A549 (cell line): ENCODE data around the gene SLITRK4. TPM values are rescaled to one million over a fixed set of nuclear protein-coding genes. Genes with fewer than 3 reads are reported as not detected.

Experiments
- ATAC-seq, 2 experiments: fragments of 200-7000 bp in 1 of 2; fragments of >200 bp in 1 of 2; cut with Nextera tagmentation in 1 of 2; cut with Tn5 transposase in 1 of 2; 3 replicates each; pipeline versions ENCODE4 v1.8.0 to v1.9.1; 2018 to 2020; ENCODE audit warnings: mild to moderate bottlenecking in 1 of 2, moderate library complexity in 1 of 2
- CTCF ChIA-PET: fragments of 300-600 bp; sonication (Branson Sonifier 250); formaldehyde crosslinking; extraction: SDS; loops from one replicate; lab custom pipeline; 2021; ENCODE audit warnings: antibody characterized with exemption, inconsistent platforms; lab: Yijun Ruan, JAX
- POLR2A ChIA-PET: fragments of 350-600 bp; formaldehyde crosslinking; extraction: SDS; loops from one replicate; lab custom pipeline; 2021; ENCODE audit warnings: antibody characterized with exemption, inconsistent platforms; lab: Yijun Ruan, JAX
- DNase-seq, 2 experiments: peaks; one replicate each; pipeline versions ENCODE4 v3.0.0 to v3.0.0-alpha.2; 2011 to 2016; ENCODE audit warnings: low read depth in 1 of 2, low spot score in 1 of 2
- FAIRE-seq: peaks from 2 replicates; lab custom pipeline; 2011; peaks lifted over from hg19 to GRCh38; lab: Jason Lieb, UNC
- H3K27ac ChIP-seq, 2 experiments: fragments of >200 bp; sonication (Bioruptor Twin); formaldehyde crosslinking; 3 replicates each; pipeline ENCODE4 v1.5.1; 2016 to 2017
- H3K4me1 ChIP-seq: fragments of >200 bp; sonication (Bioruptor Twin); formaldehyde crosslinking; 3 replicates; pipeline ENCODE4 v1.6.1; 2016
- H3K4me2 ChIP-seq: fragments of >200 bp; sonication (Bioruptor Twin); formaldehyde crosslinking; 3 replicates; pipeline ENCODE4 v1.6.1; 2016
- H3K4me3 ChIP-seq: fragments of >200 bp; sonication (Bioruptor Twin); formaldehyde crosslinking; 3 replicates; pipeline ENCODE4 v1.5.1; 2016
- H3K9me3 ChIP-seq: fragments of >200 bp; sonication (Bioruptor Twin); formaldehyde crosslinking; 3 replicates; pipeline ENCODE4 v1.6.1; 2016
- CBX2 ChIP-seq: fragments of 200-600 bp; sonication (generic); IDR thresholded peaks from 2 replicates; pipeline ENCODE4 v1.6.1; 2016; ENCODE audit warnings: low read depth, mild to moderate bottlenecking, borderline replicate concordance
- CHD4 ChIP-seq: fragments of 200-600 bp; sonication (generic); IDR thresholded peaks from 2 replicates; pipeline ENCODE4 v1.6.1; 2016; ENCODE audit warnings: antibody characterized with exemption, mild to moderate bottlenecking, borderline replicate concordance
- EHF ChIP-seq: fragments of 250-450 bp; sonication (Bioruptor Pico); IDR thresholded peaks from 2 replicates; pipeline ENCODE4 v1.5.0; 2020; ENCODE audit warnings: mild to moderate bottlenecking
- FOSB ChIP-seq: fragments of 250-450 bp; sonication (Bioruptor Pico); IDR thresholded peaks from 2 replicates; pipeline ENCODE4 v1.5.0; 2020; ENCODE audit warnings: mild to moderate bottlenecking, moderate library complexity
- FOXS1 ChIP-seq: fragments of 250-450 bp; sonication (Bioruptor Pico); IDR thresholded peaks from 2 replicates; pipeline ENCODE4 v1.5.0; 2020; ENCODE audit warnings: mild to moderate bottlenecking, moderate library complexity
- GATA3 ChIP-seq: IDR thresholded peaks from 2 replicates; pipeline ENCODE4 v1.6.1; 2012; ENCODE audit warnings: borderline replicate concordance
- HMGXB4 ChIP-seq: fragments of 250-450 bp; sonication (Bioruptor Pico); IDR thresholded peaks from 2 replicates; pipeline ENCODE4 v1.5.0; 2021; ENCODE audit warnings: mild to moderate bottlenecking, moderate library complexity, borderline replicate concordance
- POLR2A ChIP-seq: IDR thresholded peaks from 2 replicates; pipeline ENCODE4 v1.6.1; 2012; ENCODE audit warnings: mild to moderate bottlenecking, low read length
- RAD21 ChIP-seq, 2 experiments: fragments of >200 bp in 1 of 2; sonication (Bioruptor Twin) in 1 of 2; formaldehyde crosslinking in 1 of 2; IDR thresholded peaks in 1 of 2; conservative IDR thresholded peaks in 1 of 2; 2 replicates in 1 of 2; 3 replicates in 1 of 2; pipeline ENCODE4 v1.6.1; 2012 to 2018; ENCODE audit warnings: inconsistent platforms in 1 of 2
- RCOR1 ChIP-seq: fragments of 150-350 bp; IDR thresholded peaks from 2 replicates; pipeline ENCODE4 v1.6.1; 2014; ENCODE audit warnings: antibody characterized with exemption, low read length, low read depth
- TFCP2L1 ChIP-seq: fragments of 250-450 bp; sonication (Bioruptor Pico); IDR thresholded peaks from 2 replicates; pipeline ENCODE4 v1.5.0; 2021; ENCODE audit warnings: mild to moderate bottlenecking
- TP53 ChIP-seq: fragments of 250-450 bp; sonication (Bioruptor Pico); IDR thresholded peaks from 2 replicates; pipeline ENCODE4 v1.5.0; 2021; ENCODE audit warnings: mild to moderate bottlenecking, moderate library complexity
- ZNF302 ChIP-seq: fragments of 250-450 bp; sonication (Bioruptor Pico); IDR thresholded peaks from 2 replicates; pipeline ENCODE4 v1.9.0; 2021; ENCODE audit warnings: inconsistent platforms, mild to moderate bottlenecking, moderate library complexity
- ZSCAN20 ChIP-seq: fragments of 250-450 bp; sonication (Bioruptor Pico); IDR thresholded peaks from 2 replicates; pipeline ENCODE4 v1.8.0; 2022; ENCODE audit warnings: mild to moderate bottlenecking, moderate library complexity
- WGBS: methylation state at CpG from one replicate; pipeline ENCODE4 v1.1.6; 2017; ENCODE audit errors: missing lambda C conversion rate; 5-methylcytosine and 5-hydroxymethylcytosine counted together
- polyA plus RNA-seq, 4 experiments: library from polyadenylated mRNA; depleted of rRNA in 3 of 4; stranded (reverse); fragments of >200 nt; fragmentation: RNase III in 1 of 4; extraction: RNeasy Plus Mini Kit Qiagen cat#74134 plus additional on column Dnase treatment in 1 of 4; gene quantifications; 2 replicates in 3 of 4; 3 replicates in 1 of 4; pipeline ENCODE4 v1.2.3, GENCODE V29; 2011 to 2017
- TF ChIP-seq, protein P1 (sequence below): fragments of >200 bp; sonication (Bioruptor Twin); formaldehyde crosslinking; IDR thresholded peaks from 3 replicates; pipeline ENCODE4 v1.5.1; 2016
- TF ChIP-seq, protein P2 (sequence below): fragments of >200 bp; sonication (Bioruptor Twin); formaldehyde crosslinking; IDR thresholded peaks from 3 replicates; pipeline ENCODE4 v1.6.1; 2016
- TF ChIP-seq, protein P3 (sequence below): IDR thresholded peaks from 2 replicates; pipeline ENCODE4 v1.6.1; 2012

Gene SLITRK4
- polyA plus RNA-seq, 2 of the 4 experiments (the other 2 are of a cell fraction) = 0.03 TPM; not detected in 1

DNA sequence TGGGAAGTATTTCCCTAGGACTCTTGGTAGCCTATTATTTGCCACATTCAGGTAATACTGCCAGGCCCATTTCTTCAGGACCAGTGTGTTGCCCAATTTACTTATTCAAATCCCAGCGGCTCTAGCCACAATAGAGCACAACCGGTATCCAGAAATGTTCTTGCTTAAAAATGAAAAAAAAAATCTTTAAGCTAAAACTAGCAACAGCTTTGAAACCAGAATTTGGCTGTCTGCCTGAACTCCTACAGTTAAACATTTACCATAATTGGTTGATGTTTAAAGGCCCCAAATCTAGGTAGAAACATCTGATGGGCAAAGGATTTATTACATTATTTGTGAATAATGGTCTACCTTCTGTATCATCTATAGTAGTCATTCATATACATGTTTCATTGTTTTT lies 930 bp upstream of the SLITRK4 start:
- ATAC-seq (no peak), FAIRE-seq (no peak), DNase-seq (no peak)
- ChIA-PET CTCF (no interaction called here), POLR2A (no interaction called here)
- Histone ChIP-seq H3K9me3 (no peaks in the 10 kb centered on the region), H3K4me2 (no peak overlapping the region), H3K27ac (no peak overlapping the region), H3K4me3 (no peak overlapping the region), H3K4me1 (no peaks in the 10 kb centered on the region)
- TF ChIP-seq HMGXB4 (CRISPR knock-in tag) (no peak), FOSB (CRISPR knock-in tag) (no peak)
- WGBS = 25% methylated on average over 2 of the region's 2 CpGs

DNA sequence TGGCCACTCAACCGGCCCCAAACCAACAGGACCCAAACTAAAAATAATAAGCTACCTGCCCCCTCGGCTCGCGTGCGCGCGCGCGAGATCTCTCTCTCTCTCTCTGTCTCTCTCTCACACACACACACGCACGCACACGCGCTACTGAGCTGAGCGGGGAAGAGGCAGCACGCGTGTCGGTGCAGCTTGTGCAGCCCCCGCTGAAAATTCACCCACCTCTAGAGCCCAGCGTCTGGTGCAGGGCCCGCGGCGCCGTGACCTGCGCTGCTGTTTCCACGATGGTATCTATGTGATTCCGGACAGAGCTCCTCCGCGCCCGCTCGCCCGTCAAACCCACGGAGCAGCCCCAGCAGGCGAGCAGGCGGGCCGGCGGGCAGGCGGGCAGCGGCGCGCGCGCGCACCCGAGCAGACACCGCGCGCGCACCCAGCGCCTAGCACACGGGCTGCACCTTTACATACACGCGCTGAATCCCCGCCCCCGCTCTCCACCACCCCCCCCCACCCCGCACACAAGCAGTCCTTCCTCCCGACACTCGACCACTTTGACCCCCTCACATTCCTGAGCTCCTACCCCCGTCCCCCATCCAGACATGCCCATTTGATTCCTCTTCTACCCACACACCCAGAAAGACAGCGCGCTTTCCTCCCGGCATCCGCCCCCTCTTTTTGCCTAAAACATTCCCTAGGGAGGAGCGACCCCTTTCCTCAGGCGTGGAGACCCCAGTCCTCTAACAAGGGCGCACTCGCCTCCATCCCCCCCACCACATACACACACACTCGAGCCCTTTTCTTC lies 1.0 kb downstream of the SLITRK4 start:
- H3K9me3 ChIP-seq = no peaks in the 10 kb centered on the region
- no peak for ATAC-seq
- DNase-seq = no peak
- no peak for FAIRE-seq
- POLR2A ChIA-PET = no interaction called here
- WGBS = 17% methylated on average over 23 of the region's 67 CpGs
- CTCF ChIA-PET = no interaction called here
- no peaks in the 10 kb centered on the region for H3K4me1 ChIP-seq
- H3K4me2 ChIP-seq = peak overlapping the region; percentile 45; the same call in 2 of the 3 replicates
- H3K4me3 ChIP-seq = peak overlapping the region; percentile 23; the same call in 1 of the 3 replicates
- H3K27ac ChIP-seq = no peak overlapping the region
- no peak for TF ChIP-seq TFCP2L1
- no peak for TF ChIP-seq TP53 (CRISPR knock-in tag)
- no peak for TF ChIP-seq POLR2A
- TF ChIP-seq ZNF302 = no peak
- TF ChIP-seq, protein P1, sequence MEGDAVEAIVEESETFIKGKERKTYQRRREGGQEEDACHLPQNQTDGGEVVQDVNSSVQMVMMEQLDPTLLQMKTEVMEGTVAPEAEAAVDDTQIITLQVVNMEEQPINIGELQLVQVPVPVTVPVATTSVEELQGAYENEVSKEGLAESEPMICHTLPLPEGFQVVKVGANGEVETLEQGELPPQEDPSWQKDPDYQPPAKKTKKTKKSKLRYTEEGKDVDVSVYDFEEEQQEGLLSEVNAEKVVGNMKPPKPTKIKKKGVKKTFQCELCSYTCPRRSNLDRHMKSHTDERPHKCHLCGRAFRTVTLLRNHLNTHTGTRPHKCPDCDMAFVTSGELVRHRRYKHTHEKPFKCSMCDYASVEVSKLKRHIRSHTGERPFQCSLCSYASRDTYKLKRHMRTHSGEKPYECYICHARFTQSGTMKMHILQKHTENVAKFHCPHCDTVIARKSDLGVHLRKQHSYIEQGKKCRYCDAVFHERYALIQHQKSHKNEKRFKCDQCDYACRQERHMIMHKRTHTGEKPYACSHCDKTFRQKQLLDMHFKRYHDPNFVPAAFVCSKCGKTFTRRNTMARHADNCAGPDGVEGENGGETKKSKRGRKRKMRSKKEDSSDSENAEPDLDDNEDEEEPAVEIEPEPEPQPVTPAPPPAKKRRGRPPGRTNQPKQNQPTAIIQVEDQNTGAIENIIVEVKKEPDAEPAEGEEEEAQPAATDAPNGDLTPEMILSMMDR = no peak
- no peak for TF ChIP-seq FOSB (CRISPR knock-in tag)
- TF ChIP-seq CBX2 = no peak
- TF ChIP-seq HMGXB4 (CRISPR knock-in tag) = no peak
- TF ChIP-seq, all 56 proteins: peak for 0

GRCh38 chrX:143634309-143634662 lies 1.6 kb downstream of the SLITRK4 start:
- peak overlapping the region; percentile 45; the same call in 2 of the 3 replicates for H3K4me2 ChIP-seq
- no peaks in the 10 kb centered on the region for H3K9me3 ChIP-seq
- FAIRE-seq (no peak), ATAC-seq (no peak), DNase-seq (no peak)
- TF ChIP-seq TFCP2L1 (no peak), CHD4 (no peak), CBX2 (no peak), ZSCAN20 (CRISPR knock-in tag) (no peak), RCOR1 (no peak), RAD21 (conservative IDR thresholded peaks at IDR 0.05 in 1 of 2, IDR thresholded peaks at IDR 0.05 in 1 of 2) (no peak), EHF (CRISPR knock-in tag) (no peak), FOXS1 (CRISPR knock-in tag) (no peak), TP53 (CRISPR knock-in tag) (no peak), GATA3 (no peak), POLR2A (no peak)
- TF ChIP-seq, protein P2, sequence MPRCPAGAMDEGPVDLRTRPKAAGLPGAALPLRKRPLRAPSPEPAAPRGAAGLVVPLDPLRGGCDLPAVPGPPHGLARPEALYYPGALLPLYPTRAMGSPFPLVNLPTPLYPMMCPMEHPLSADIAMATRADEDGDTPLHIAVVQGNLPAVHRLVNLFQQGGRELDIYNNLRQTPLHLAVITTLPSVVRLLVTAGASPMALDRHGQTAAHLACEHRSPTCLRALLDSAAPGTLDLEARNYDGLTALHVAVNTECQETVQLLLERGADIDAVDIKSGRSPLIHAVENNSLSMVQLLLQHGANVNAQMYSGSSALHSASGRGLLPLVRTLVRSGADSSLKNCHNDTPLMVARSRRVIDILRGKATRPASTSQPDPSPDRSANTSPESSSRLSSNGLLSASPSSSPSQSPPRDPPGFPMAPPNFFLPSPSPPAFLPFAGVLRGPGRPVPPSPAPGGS = no peak
- TF ChIP-seq, protein P1 = no peak
- TF ChIP-seq, protein P3, sequence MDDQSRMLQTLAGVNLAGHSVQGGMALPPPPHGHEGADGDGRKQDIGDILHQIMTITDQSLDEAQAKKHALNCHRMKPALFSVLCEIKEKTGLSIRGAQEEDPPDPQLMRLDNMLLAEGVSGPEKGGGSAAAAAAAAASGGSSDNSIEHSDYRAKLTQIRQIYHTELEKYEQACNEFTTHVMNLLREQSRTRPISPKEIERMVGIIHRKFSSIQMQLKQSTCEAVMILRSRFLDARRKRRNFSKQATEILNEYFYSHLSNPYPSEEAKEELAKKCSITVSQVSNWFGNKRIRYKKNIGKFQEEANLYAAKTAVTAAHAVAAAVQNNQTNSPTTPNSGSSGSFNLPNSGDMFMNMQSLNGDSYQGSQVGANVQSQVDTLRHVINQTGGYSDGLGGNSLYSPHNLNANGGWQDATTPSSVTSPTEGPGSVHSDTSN = no peak
- ChIA-PET CTCF (no interaction called here), POLR2A (no interaction called here)
- peak overlapping the region; percentile 23; the same call in 1 of the 3 replicates for H3K4me3 ChIP-seq
- 5% methylated on average over 4 of the region's 26 CpGs for WGBS
- H3K4me1 ChIP-seq = no peaks in the 10 kb centered on the region
- no peak overlapping the region for H3K27ac ChIP-seq
